K562 (cell line): ENCODE measurements around the gene SMIM12. TPM values are rescaled to one million over a fixed set of nuclear protein-coding genes. Genes with fewer than 3 reads are reported as not detected.

Source experiments
- AFF4 ChIP-seq: sonication (generic); formaldehyde crosslinking; IDR thresholded peaks from 2 replicates; pipeline ENCODE4 v1.8.0; 2023; ENCODE audit warnings: mild to moderate bottlenecking, missing genetic modification reagents
- CC2D1A ChIP-seq: fragments of 450-650 bp; IDR thresholded peaks from 2 replicates; pipeline ENCODE4 v1.6.1; 2017; ENCODE audit warnings: mild to moderate bottlenecking
- CREB1 ChIP-seq, 2 experiments: sonication (generic) in 1 of 2; formaldehyde crosslinking in 1 of 2; IDR thresholded peaks; 2 replicates each; pipeline versions ENCODE4 v1.6.1 to v1.8.0; 2012 to 2022; ENCODE audit warnings: inconsistent platforms in 1 of 2, mild to moderate bottlenecking in 1 of 2, missing genetic modification reagents in 1 of 2, moderate library complexity in 1 of 2
- GTF2F1 ChIP-seq: IDR thresholded peaks from 2 replicates; pipeline ENCODE4 v1.6.1; 2011; ENCODE audit warnings: low read depth, low read length, improper control_type of control experiment
- HNRNPL ChIP-seq: fragments of 200-400 bp; formaldehyde crosslinking; IDR thresholded peaks from 2 replicates; pipeline ENCODE4 v1.6.1; 2017; ENCODE audit warnings: low read depth, mild to moderate bottlenecking, low read length
- IFI16 ChIP-seq: fragments of 250-450 bp; sonication (Bioruptor Pico); IDR thresholded peaks from 2 replicates; pipeline ENCODE4 v2.1.2; 2022; ENCODE audit warnings: mild to moderate bottlenecking, inconsistent platforms
- MAFK ChIP-seq: IDR thresholded peaks from 2 replicates; pipeline ENCODE4 v1.6.1; 2011; ENCODE audit warnings: low read length, improper control_type of control experiment
- MLX ChIP-seq, 2 experiments: fragments of 450-650 bp in 1 of 2; sonication (generic) in 1 of 2; formaldehyde crosslinking; conservative IDR thresholded peaks; 2 replicates each; pipeline versions ENCODE4 v1.4.0 to v1.8.1; 2020 to 2022; ENCODE audit warnings: mild to moderate bottlenecking in 1 of 2, missing genetic modification reagents in 1 of 2
- MYBL2 ChIP-seq, 2 experiments: fragments of 450-650 bp in 1 of 2; sonication (generic) in 1 of 2; formaldehyde crosslinking in 1 of 2; IDR thresholded peaks; 2 replicates each; pipeline versions ENCODE4 v1.6.1 to v1.8.1; 2017 to 2022; ENCODE audit warnings: borderline replicate concordance in 1 of 2, inconsistent platforms in 1 of 2, low read depth in 1 of 2, mild to moderate bottlenecking in 1 of 2, missing genetic modification reagents in 1 of 2, moderate library complexity in 1 of 2
- NFE2L1 ChIP-seq: fragments of 450-650 bp; IDR thresholded peaks from 2 replicates; pipeline ENCODE4 v1.6.1; 2016; ENCODE audit warnings: missing genetic modification characterization, low read depth, mild to moderate bottlenecking, missing compliant biosample characterization, moderate library complexity, borderline replicate concordance
- SAFB2 ChIP-seq: fragments of 200-400 bp; formaldehyde crosslinking; IDR thresholded peaks from 2 replicates; pipeline ENCODE4 v1.6.1; 2018; ENCODE audit warnings: borderline replicate concordance, low read length, low read depth, moderate library complexity; ENCODE audit not compliant: severe bottlenecking
- ZFP36 ChIP-seq: fragments of 150-350 bp; IDR thresholded peaks from 2 replicates; pipeline ENCODE4 v1.6.1; 2018; ENCODE audit warnings: low read length, low read depth; ENCODE audit not compliant: partially characterized antibody
- ZKSCAN1 ChIP-seq: fragments of 150-350 bp; IDR thresholded peaks from 2 replicates; pipeline ENCODE4 v1.6.1; 2016; ENCODE audit warnings: low read depth, low read length
- ZNF277 ChIP-seq: fragments of 250-450 bp; sonication (Bioruptor Pico); IDR thresholded peaks from 2 replicates; pipeline ENCODE4 v1.8.0; 2022; ENCODE audit warnings: inconsistent platforms, mild to moderate bottlenecking, moderate library complexity, borderline replicate concordance
- ZNF511 ChIP-seq: sonication (generic); formaldehyde crosslinking; IDR thresholded peaks from 2 replicates; pipeline ENCODE4 v1.8.0; 2022; ENCODE audit warnings: mild to moderate bottlenecking, missing genetic modification reagents
- ZNF655 ChIP-seq: fragments of 250-450 bp; sonication (Bioruptor Pico); IDR thresholded peaks from 2 replicates; pipeline ENCODE4 v1.5.0; 2021
- ZNF76 ChIP-seq: fragments of 250-450 bp; sonication (Bioruptor Pico); IDR thresholded peaks from 2 replicates; pipeline ENCODE4 v1.4.0; 2020; ENCODE audit warnings: mild to moderate bottlenecking, moderate library complexity, borderline replicate concordance
- polyA plus RNA-seq, 8 experiments: library from polyadenylated mRNA; depleted of rRNA in 4 of 8; stranded (reverse) in 5 of 8; unstranded in 3 of 8; fragments of >200 nt; fragmentation: Nextera tagmentation in 2 of 8; fragmentation: Illumina TruSeq in 1 of 8; extraction: Ambion mirVana in 2 of 8; extraction: Trizol in 1 of 8; gene quantifications; 2 replicates each; pipeline versions ENCODE4 v1.2.1 to v1.2.3, GENCODE V29; 2011 to 2014; ENCODE audit warnings: inconsistent platforms in 1 of 8, missing spikeins in 1 of 8
- total RNA-seq, 7 experiments: library from RNA; depleted of rRNA in 6 of 7; stranded (reverse); fragments of >200 nt in 6 of 7; fragmentation: Illumina TruSeq in 2 of 7; extraction: Trizol in 2 of 7; gene quantifications; 2 replicates each; pipeline versions ENCODE4 v1.2.1 to v1.2.3, GENCODE V29; 2011 to 2021; ENCODE audit warnings: low replicate concordance in 1 of 7

Gene SMIM12
- total and polyA plus RNA-seq, 9 of the 15 experiments (the other 6 are each of a cell fraction or from before 2014, with no cell fraction given), result 51.7 to 112 (median 63.9) TPM

GRCh38 chr1:34859446-34860200, at the start of gene SMIM12 (continued):
- TF ChIP-seq AFF4 (CRISPR knock-in tag) (peak; percentile 92), ZNF277 (no peak), NFE2L1 (tag) (no peak; the same call in 1 of the 2 replicates), MAFK (no peak; the same call in 1 of the 2 replicates), ZNF655 (CRISPR knock-in tag) (no peak), MLX (CRISPR knock-in tag; conservative IDR thresholded peaks at IDR 0.05) (peak in 1 of 2 experiments; percentile 78; a peak in 2 of 4 replicates), ZNF76 (no peak; the same call in 1 of the 2 replicates), GTF2F1 (peak; percentile 56; the same call in 1 of the 2 replicates), CC2D1A (peak; percentile 94), SAFB2 (no peak), MYBL2 (IDR thresholded peaks at IDR 0.05; ENCODE audit: low read depth) (no peak; the same call in 1 of the 2 replicates), MYBL2 (CRISPR knock-in tag; IDR thresholded peaks at IDR 0.05; ENCODE audit: borderline replicate concordance) (0 out of 2 replicates have a peak, but pooled peaks have one; percentile 37), IFI16 (CRISPR knock-in tag) (no peak), ZKSCAN1 (peak; percentile 71; the same call in 1 of the 2 replicates), HNRNPL (peak; percentile 70; the same call in 1 of the 2 replicates), ZNF511 (CRISPR knock-in tag) (peak; percentile 99), CREB1 (IDR thresholded peaks at IDR 0.05) (peak; percentile 63; the same call in 1 of the 2 replicates), CREB1 (CRISPR knock-in tag; IDR thresholded peaks at IDR 0.05) (peak; percentile 82), ZFP36 (peak; percentile 20)
